Activated naive CD4-positive, alpha-beta T cell treated with anti-CD3 and anti-CD28 coated beads, Interleukin-2, amount 50 U/mL, for 72 hours (primary cell): ENCODE measurements around the gene ADAMTSL1. TPM values are rescaled to one million over a fixed set of nuclear protein-coding genes. Genes with fewer than 3 reads are reported as not detected.

ENCODE experiments used
- ATAC-seq, 2 donors: fragments of 150-1000 bp; cut with Tn5 transposase; 2 replicates each; pipeline ENCODE4 v1.10.0; 2021; ENCODE audit warnings: mild to moderate bottlenecking in 2 of 2, moderate library complexity in 2 of 2
- DNase-seq, 2 donors: peaks; one replicate each; pipeline ENCODE4 v3.0.0; 2021 to 2022; ENCODE audit warnings: low spot score in 2 of 2
- H3K27ac Mint-ChIP-seq, 2 donors: one replicate each; pipeline ENCODE4 v1.8.0; 2022; ENCODE audit warnings: mild to moderate bottlenecking in 2 of 2, mixed read lengths in 2 of 2
- H3K36me3 Mint-ChIP-seq, 2 donors: one replicate each; pipeline ENCODE4 v1.8.0; 2022; ENCODE audit warnings: mixed read lengths in 2 of 2
- H3K9me3 Mint-ChIP-seq, 2 donors: one replicate each; pipeline ENCODE4 v1.8.0; 2022; ENCODE audit warnings: mixed read lengths in 2 of 2
- total RNA-seq, 2 donors: library from RNA; stranded (reverse); gene quantifications; one replicate each; pipeline ENCODE4 v1.2.3, GENCODE V29; 2022

ADAMTSL1 gene
- total RNA-seq, 2 donors from 2014 or later: not detected

GRCh38 chr9:18632632-18633403, 158.9 kb downstream of the ADAMTSL1 start:
- Mint-ChIP-seq H3K27ac (no peak overlapping the region), H3K36me3 (no peaks in the 10 kb centered on the region), H3K9me3 (no peaks in the 10 kb centered on the region)
- ATAC-seq (no peak), DNase-seq (no peak)

GRCh38 chr9:18636781-18637180, 162.8 kb downstream of the ADAMTSL1 start:
- H3K27ac Mint-ChIP-seq: no peak overlapping the region
- H3K9me3 Mint-ChIP-seq: no peaks in the 10 kb centered on the region
- ATAC-seq (no peak), DNase-seq (no peak)
- no peaks in the 10 kb centered on the region for H3K36me3 Mint-ChIP-seq

GRCh38 chr9:18638371-18639249, 164.7 kb downstream of the ADAMTSL1 start:
- Mint-ChIP-seq H3K27ac (no peak overlapping the region), H3K9me3 (no peaks in the 10 kb centered on the region), H3K36me3 (no peaks in the 10 kb centered on the region)
- ATAC-seq: no peak
- no peak for DNase-seq

GRCh38 chr9:18639911-18640310, 166.0 kb downstream of the ADAMTSL1 start:
- H3K9me3 Mint-ChIP-seq: no peaks in the 10 kb centered on the region
- H3K27ac Mint-ChIP-seq: no peak overlapping the region
- no peaks in the 10 kb centered on the region for H3K36me3 Mint-ChIP-seq
- no peak for DNase-seq
- ATAC-seq: no peak

DNA sequence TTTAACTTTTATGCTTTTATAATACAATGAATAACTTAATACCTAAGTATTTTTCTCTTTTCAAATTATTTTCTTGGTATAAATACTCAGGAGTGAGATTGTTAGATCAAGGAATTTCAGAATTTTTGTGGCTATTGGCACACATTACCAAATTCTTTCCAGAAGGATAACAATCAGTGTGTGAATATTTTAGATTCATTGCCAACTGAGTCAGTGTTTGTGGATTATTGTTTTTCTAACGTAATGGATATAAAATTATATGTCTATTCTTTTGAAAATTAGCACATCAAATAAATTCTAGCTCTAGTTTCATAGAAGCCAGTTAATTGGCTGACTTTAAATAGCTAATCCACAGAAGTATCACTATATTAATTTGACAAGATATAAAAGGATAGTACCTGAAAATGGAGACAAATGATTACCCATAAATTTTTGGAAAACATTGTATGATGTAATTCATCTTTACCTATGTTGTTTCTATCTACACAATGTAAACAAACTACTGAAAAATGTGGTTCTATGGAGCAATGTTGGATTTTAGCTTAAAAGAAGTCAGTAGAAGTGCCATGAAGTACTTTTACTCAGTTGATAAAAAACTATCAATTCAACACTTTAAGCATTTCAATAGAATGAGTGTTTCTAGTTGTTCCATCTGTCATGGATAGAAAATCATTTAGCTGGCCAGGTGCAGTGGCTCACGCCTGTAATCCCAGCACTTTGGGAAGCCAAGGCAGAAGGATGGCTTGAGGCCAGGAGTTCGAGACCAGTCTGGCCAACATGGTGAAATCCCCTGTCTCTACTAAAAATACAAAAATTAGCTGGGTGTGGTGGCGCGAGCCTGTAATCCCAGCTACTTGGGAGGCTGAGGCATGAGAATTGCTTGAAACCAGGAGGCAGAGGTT, 185.1 kb downstream of the ADAMTSL1 start:
- no peak for ATAC-seq
- Mint-ChIP-seq H3K36me3 (no peaks in the 10 kb centered on the region), H3K27ac (no peak overlapping the region), H3K9me3 (no peaks in the 10 kb centered on the region)
- DNase-seq: no peak

DNA sequence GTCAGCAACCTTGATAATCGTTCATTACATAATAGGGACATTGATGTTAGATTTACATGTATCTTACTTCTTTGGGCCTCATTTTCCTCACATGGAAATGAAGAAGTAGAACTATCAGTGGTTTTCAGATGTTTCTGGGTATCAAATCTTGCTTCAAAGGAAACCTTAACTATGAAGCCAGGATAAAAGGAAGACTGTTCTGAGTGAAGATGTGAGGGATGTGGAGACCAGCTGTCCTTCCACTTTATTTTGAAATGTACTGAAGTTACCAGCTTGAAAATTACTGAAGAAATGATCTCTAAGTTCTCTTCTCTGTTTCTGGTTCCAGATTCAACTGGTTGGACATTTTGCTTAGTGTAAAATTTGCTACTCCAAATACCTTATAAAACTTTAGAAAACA, 186.0 kb downstream of the ADAMTSL1 start:
- DNase-seq (no peak), ATAC-seq (no peak)
- no peaks in the 10 kb centered on the region for H3K36me3 Mint-ChIP-seq
- H3K9me3 Mint-ChIP-seq: no peaks in the 10 kb centered on the region
- H3K27ac Mint-ChIP-seq: no peak overlapping the region

DNA sequence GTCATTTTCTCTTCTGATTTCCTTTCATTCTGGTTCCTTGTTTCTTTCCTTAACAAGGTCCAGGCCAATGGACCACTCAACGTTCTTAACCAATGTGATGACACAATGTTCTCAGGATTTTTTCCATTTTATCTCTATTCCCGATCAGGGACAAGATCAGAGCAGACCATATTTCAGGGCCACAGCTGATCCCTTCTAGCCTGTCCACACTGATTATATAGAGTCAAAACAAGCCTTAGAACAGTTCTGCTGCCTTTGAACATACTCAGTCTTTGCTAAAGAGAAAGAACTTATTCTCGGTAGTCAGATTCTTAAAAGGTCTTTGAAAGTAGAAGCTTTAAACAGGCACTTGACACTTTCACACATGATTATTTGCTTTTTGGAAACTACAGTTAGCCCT, 188.4 kb downstream of the ADAMTSL1 start:
- DNase-seq: no peak
- Mint-ChIP-seq H3K27ac (no peak overlapping the region), H3K9me3 (no peaks in the 10 kb centered on the region), H3K36me3 (no peaks in the 10 kb centered on the region)
- ATAC-seq: no peak

- ATAC-seq (no peak), DNase-seq (no peak)
- H3K9me3 Mint-ChIP-seq: no peaks in the 10 kb centered on the region
- no peaks in the 10 kb centered on the region for H3K36me3 Mint-ChIP-seq
- H3K27ac Mint-ChIP-seq: no peak overlapping the region
Measured at GRCh38 chr9:18665947-18666346, 192.0 kb downstream of the ADAMTSL1 start.

DNA sequence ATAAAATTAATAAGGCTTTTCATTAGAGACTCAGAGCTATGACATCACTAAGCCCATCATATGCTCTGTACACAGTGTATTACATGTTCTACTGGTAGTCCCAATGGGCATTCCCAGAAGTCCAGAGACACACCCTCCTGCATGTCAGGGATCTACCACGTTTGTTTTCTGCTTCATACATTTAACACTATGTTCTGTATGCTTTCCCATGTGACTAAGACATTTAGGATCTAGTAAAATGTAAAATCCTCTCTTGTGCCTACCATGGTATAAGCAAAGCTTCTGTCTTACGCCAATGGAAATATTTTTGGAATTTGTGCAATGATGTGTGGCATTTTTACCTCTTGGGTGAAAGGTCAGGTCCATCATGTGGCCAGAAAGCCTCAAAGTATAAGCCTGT, 192.4 kb downstream of the ADAMTSL1 start:
- H3K27ac Mint-ChIP-seq: no peak overlapping the region
- DNase-seq (no peak), ATAC-seq (no peak)
- H3K36me3 Mint-ChIP-seq: no peaks in the 10 kb centered on the region
- H3K9me3 Mint-ChIP-seq: no peaks in the 10 kb centered on the region

DNA sequence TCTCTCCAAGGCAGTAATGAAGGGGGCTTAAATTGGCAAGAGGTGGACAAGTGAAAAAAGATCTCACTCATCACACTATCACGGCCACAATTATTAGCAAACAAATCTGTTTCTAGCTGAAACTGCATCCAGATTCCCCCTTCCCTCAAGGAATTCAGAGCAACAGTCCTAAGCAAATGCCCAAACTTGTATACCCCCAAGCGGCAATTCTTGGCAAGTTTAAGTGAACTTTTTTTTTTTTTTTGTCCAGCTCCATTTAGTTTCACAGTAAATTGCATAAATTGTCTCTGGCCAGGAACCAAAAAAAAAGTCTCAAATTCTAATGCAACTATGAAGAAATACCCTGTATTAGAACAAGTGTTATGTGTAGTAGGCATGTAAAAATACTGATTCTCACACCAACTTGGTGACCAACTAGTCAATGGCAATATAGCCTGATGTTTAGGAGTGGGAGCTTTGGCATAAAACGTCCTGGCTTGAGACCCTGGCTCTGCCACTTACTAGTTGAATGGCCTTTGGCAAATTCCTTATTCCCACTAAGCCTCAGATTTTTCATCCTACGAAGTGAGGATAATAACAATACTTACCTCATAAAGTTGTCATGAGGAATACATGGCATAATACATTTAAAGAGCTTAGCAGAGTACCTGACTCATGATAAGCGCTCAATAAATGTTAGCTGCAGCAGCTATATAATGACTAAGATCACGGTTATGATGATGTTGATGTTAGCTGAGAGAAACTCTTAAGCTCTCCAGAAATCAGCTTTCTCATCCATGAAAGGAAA, 193.2 kb downstream of the ADAMTSL1 start:
- Mint-ChIP-seq H3K27ac (no peak overlapping the region), H3K9me3 (no peaks in the 10 kb centered on the region), H3K36me3 (no peaks in the 10 kb centered on the region)
- no peak for ATAC-seq
- no peak for DNase-seq

DNA sequence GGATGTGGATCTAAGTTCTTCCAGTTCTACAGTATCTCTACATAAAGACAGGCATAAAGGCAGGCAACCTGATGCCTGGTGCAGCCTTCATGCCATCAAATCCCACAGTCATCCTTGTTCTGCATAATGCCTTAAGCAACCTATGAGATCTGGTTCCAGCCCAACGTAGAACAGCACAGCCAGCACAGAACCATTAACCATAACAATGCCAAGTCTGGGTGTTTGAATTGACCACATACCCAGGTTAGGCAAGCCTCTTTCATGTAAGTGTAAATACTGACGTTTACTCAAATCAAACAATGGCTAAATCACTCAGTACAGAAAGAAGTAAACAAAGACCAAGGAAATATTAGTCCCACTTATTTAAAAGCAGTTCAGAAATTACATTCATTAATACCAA, 195.0 kb downstream of the ADAMTSL1 start:
- Mint-ChIP-seq H3K36me3 (no peaks in the 10 kb centered on the region), H3K27ac (no peak overlapping the region), H3K9me3 (no peaks in the 10 kb centered on the region)
- ATAC-seq (no peak), DNase-seq (no peak)

- DNase-seq: no peak
- Mint-ChIP-seq H3K36me3 (no peaks in the 10 kb centered on the region), H3K9me3 (no peaks in the 10 kb centered on the region), H3K27ac (no peak overlapping the region)
- ATAC-seq: no peak
Measured at GRCh38 chr9:18672706-18673105, 198.8 kb downstream of the ADAMTSL1 start.

- H3K36me3 Mint-ChIP-seq: no peaks in the 10 kb centered on the region
- no peak overlapping the region for H3K27ac Mint-ChIP-seq
- DNase-seq: no peak
- H3K9me3 Mint-ChIP-seq: no peaks in the 10 kb centered on the region
- ATAC-seq: no peak
Measured at GRCh38 chr9:18673179-18673578, 199.2 kb downstream of the ADAMTSL1 start.

GRCh38 chr9:18675332-18675731, 201.4 kb downstream of the ADAMTSL1 start:
- ATAC-seq (no peak), DNase-seq (no peak)
- no peak overlapping the region for H3K27ac Mint-ChIP-seq
- no peaks in the 10 kb centered on the region for H3K9me3 Mint-ChIP-seq
- no peaks in the 10 kb centered on the region for H3K36me3 Mint-ChIP-seq

- Mint-ChIP-seq H3K9me3 (no peaks in the 10 kb centered on the region), H3K27ac (no peak overlapping the region), H3K36me3 (no peaks in the 10 kb centered on the region)
- no peak for ATAC-seq
- DNase-seq: no peak
Measured at GRCh38 chr9:18675973-18676372, 202.0 kb downstream of the ADAMTSL1 start.

DNA sequence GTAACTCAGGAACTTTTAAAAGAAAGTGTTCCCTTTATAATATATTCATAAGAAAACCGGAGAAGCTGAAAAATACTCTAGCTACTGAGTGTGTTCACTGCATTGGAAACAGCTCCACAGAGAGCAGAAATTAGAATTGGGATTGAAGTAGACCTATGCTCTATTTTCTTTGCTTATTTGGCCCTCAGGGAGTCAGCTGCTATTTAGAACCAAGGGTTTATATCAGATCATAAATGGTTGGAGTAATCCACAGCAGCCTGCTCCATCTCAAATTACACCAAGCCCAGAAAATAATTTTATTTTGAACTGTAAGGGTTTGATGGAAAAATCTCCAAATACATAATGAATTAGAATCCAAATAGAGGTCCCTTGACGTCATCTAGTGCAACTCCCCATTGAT, 202.6 kb downstream of the ADAMTSL1 start:
- Mint-ChIP-seq H3K36me3 (no peaks in the 10 kb centered on the region), H3K9me3 (no peaks in the 10 kb centered on the region), H3K27ac (no peak overlapping the region)
- ATAC-seq: no peak
- no peak for DNase-seq
